GM21619 (cell line): ENCODE results near the gene DES.

ENCODE experiments used
- ATAC-seq: cut with Tn5 transposase; IDR thresholded peaks from one replicate; pipeline ENCODE4 v1.9.1; 2021; ENCODE audit not compliant: unreplicated experiment

Gene DES

DNA sequence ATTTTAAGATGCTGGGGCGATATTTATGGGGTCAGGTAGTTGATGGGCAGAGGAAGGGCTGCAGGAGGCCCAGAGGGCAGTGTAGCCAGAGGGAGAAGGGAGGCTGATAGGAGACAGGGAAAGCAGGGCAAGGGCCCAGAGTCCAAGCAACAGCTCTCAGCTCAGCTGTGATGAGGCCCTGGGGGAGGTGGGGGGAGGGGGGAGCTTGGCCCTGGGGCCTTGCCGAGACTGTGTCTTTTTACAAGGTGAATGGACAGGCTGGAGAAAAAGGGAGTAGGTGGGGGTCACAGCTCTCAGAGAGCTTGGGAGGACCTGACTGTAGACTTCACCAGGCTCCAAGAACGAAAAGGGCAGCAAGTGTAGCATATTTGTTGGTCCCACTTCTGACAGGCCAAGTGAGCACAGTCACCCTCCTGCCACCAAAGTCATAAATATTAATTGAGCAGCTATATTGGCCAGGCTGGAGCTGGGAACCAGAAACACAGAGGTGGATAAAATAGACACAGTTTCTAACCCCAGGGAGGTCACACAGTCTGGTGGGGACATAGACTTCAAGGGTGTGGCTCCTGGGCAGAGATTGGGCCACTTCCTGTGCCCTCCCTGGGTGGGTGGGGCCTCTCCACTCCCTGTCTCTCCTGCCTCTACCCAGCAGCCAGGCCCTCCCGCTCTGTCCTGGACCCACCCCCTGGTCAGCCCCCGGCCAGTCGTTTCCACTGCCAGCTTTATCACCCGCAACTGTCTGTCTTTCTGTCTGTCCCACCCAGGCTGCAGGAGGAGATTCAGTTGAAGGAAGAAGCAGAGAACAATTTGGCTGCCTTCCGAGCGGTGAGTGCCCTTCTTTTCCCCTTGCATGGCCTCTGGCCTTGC, 1.4 kb downstream of the DES start:
- ATAC-seq: no peak

- ATAC-seq: no peak
These were observed 2.5 kb downstream of the DES start for GRCh38 chr2:219420687-219421086.

DNA sequence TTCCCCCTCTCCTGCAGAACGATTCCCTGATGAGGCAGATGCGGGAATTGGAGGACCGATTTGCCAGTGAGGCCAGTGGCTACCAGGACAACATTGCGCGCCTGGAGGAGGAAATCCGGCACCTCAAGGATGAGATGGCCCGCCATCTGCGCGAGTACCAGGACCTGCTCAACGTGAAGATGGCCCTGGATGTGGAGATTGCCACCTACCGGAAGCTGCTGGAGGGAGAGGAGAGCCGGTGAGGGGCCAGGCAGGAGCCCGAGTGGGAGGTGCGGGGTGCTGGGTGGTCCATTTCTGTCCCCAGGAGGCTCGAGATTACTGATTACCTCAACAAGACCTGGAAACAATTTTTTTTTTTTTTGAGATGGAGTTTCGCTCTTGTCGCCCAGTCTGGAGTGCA, 3.1 kb downstream of the DES start:
- ATAC-seq: no peak

DNA sequence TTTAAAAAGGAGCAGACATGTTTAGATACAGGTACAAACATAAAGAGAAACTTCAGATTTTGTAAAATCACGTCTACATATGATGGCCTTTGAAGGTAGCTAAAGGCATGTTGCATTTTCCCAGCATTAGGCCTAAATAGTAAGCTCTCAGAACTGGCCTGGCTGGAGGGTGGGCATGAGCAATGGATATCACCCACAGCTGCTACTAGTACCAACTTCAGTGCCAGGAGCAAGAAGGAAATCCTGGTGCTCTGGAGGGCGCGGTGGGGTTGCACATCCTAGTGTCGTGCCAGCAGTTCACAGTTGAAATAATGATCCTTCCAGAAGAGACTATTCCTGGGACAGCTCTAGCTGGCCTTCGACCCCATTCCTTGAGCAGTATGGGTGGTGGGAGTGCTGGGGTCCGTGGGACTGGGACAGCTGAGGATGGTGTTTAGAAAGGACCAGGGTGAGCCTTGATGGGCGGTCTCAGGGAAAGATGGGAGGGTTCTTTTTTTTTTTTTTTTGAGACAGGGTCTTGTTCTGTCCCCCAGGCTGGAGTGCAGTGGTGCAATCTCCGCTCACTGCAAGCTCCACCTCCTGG, 4.9 kb downstream of the DES start:
- ATAC-seq: no peak

DNA sequence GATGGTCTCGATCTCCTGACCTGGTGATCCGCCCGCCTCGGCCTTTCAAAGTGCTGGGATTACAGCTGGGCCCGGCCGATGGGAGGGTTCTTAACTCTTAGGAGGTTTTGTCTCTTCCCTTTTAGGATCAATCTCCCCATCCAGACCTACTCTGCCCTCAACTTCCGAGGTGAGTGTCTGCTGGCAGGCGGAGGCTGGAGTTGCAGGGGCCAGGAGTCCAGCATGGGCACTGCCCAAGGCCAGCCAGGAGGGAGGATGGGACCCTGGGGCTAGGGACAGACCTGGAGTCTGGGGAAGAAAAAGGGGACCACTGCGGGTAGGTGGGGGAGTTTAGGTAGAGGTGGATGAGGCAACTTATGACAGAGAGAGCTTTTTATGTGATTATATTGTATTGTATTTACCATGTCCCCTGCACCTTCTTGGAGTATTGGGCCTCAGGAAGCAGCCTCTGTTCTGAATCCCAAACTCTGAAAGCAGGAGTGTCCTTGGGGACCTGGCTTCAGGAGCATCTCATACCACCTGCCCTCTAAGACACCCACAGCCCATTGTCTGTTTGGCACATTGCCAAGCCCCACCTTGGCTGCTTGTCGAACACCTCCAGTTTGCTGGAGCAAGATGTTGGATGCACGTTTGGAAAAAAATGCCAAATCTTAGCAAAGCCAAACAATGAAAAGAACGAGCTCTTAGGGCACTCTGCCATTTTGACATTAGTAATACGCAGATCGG, 5.6 kb downstream of the DES start:
- ATAC-seq: no peak

DNA sequence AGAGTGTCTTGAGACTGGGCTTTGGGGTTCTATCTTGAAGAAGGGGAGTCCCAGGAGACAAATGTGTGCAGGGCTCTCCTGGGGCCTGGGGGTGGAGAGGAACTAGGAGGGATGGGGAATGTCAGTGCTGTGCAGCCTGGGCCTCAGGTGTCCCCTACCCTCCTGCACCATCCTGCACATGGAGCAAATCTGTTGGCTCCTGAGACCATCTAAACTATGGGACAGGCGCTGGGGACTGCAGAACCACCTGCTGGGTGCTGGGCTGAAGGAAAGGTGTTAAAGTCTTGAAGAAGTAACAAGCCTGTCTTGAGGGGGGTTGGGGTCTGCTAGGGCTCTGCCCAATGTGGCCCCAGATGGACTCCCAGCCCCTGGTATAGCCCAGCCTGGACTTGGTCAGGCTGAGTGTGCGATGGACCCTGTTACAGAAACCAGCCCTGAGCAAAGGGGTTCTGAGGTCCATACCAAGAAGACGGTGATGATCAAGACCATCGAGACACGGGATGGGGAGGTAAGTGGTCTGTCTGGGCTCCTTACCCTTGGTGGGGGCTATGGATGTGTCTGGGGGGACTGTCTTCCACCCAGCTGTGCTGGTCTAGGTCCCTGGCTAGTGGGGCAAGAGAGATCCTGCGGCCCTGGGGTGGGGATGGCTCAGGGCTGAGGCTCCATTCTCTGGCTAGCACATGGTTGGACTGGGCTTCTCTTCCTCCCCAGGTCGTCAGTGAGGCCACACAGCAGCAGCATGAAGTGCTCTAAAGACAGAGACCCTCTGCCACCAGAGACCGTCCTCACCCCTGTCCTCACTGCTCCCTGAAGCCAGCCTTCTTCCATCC, 7.3 kb downstream of the DES start:
- no peak for ATAC-seq

- ATAC-seq: no peak
These were observed 7.9 kb downstream of the DES start for GRCh38 chr2:219426068-219426443.

- no peak for ATAC-seq
These were observed 8.5 kb downstream of the DES start for GRCh38 chr2:219426534-219427136.

- no peak for ATAC-seq
These were observed 10.3 kb downstream of the DES start for GRCh38 chr2:219428469-219428868.

- no peak for ATAC-seq
These were observed 11.9 kb downstream of the DES start for GRCh38 chr2:219429958-219430606.

DNA sequence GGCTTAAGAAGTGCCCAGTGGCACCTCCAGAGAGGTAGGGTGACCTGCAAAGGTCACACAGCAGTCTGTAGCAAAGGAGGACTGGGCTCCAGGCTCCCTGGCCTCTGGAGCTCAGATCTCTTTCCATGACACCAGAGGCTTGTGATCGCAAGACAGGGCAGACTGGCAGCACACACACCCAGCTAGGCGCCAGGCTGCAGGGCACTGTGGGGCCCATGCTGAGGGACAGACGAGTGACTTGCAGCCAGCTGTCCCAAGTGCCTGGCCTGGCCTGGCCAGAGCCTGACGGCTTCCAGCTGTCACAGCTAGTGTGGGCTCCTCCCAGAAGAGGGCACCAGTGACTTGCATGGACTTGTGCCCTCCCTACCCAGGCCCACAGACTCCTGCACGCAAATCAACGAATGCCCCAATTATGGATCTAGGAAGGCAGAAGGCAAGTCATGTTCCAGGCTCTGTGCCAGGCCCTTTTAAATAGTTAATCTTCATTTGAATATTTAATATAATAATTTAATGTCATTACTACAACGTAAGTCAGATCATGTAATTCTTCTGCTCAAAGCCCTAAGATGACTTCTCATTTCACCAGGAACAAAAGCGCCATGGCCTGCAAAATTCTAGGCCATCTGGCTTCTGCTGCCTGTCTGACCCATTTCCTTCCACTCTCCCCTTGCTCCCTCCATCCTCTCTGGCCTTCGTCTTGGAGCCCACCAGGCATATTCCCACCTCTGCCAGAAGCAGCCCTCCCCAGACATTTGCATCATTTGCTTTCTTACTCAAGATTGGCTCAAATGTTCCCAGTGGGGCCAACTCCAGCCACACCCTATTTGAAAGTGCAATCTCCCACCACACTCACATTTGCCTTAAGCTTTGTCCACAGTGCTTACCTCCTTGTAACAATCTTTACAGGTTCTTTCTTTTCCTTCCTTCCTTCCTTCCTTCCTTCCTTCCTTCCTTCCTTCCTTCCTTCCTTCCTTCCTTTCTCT, 12.7 kb downstream of the DES start:
- ATAC-seq: no peak

DNA sequence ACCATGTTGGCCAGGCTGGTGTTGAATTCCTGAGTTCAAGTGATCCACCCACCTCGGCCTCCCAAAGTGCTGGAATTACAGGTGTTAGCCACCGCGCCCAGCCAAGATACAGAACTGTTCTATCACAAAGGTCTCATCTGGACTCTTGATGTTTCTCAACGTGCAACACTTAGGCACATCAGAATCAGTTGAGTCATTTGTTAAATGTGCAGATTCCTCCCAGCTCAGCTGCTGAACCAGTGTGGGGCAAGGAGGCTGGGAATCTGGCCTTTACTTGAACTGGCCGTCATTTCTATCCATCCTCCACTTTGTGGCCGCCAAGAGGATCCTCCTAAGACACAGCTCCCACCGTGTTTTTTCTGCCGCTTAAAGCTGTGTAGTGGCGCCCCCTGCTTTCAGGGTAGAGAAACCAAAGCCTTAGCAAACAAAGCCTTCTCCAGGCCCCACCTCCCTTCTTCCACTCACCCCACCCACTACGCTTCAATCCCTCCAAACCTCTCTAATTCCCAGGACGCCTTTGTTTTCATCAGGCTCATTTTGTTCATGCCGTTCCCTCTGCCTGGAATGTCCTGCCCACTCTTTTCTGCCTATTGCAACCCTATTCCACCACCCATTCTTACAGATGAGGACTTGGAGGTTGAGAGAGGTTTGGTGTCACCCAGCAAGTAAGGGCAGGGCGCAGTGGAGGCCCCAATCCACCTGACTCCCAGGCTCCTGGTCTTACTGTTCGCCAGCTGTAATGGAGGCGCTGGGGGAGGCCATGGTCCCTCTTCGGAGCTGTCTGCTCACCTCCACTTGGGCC, 15.7 kb downstream of the DES start:
- ATAC-seq: no peak

GRCh38 chr2:219434468-219434717, 16.2 kb downstream of the DES start:
- no peak for ATAC-seq

GRCh38 chr2:219434718-219435525, 16.7 kb downstream of the DES start, which contains the start of gene SPEG:
Gene SPEG (plus strand): TSS chr2:219434843. CDS start chr2:219434978, 135 bp downstream.
- ATAC-seq: no peak

DNA sequence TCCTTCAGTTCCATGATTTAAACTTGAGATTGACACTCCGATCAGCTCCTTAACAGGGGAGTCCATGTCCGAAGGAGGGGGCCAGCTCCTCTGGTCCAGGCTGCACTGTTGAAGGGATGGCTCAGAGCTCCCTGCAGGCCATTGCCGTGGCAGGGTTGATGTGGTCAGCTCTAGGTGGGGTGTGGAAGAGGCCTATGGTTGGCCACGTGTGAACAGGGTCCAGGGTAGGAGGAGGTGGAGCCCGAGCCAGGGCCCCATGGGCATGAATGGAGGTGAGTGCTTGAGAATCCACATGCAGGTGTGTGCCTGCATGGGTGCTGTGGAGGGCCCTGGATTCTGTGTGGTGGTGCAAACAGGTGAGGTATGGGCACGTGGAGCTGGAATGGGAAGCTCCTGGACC, 17.5 kb downstream of the DES start:
- ATAC-seq: no peak

GRCh38 chr2:219436491-219436890, 18.3 kb downstream of the DES start:
- ATAC-seq: no peak

- no peak for ATAC-seq
These were observed 19.0 kb downstream of the DES start for GRCh38 chr2:219437141-219437540.
